Measurements from ENCODE around the gene GPX6. TPM values are rescaled to one million over a fixed set of nuclear protein-coding genes. Genes with fewer than 3 reads are reported as not detected.

Gene GPX6
- total RNA-seq, 2 donors from 2014 or later = not detected

- H3K27me3 Mint-ChIP-seq (ENCODE audit: insufficient read depth) = peaks cover 28% of the 10 kb centered on the region
- peak overlapping the region; percentile 36 for H3K27ac ChIP-seq (ENCODE audit: low read depth, low read length)
These were observed 22.0 kb upstream of the GPX6 start for GRCh38 chr6:28537509-28538140.

GRCh38 chr6:28537065-28537464 is 21.5 kb upstream of the GPX6 start:
- DNase-seq = peak; percentile 70
- peak overlapping the region; percentile 82 for H3K4me3 ChIP-seq (ENCODE audit: low read length)

More at GRCh38 chr6:28537509-28538140, 22.0 kb upstream of the GPX6 start:
- Mint-ChIP-seq H3K27ac (no peak overlapping the region), H3K4me1 (peaks cover 12% of the 10 kb centered on the region), H3K4me3 (peak overlapping the region; percentile 78), H3K36me3 (ENCODE audit: low read depth) (no peaks in the 10 kb centered on the region), H3K9me3 (no peaks in the 10 kb centered on the region)
- TF ChIP-seq CTCF (conservative IDR thresholded peaks at IDR 0.05) = no peak
- H3K36me3 ChIP-seq (ENCODE audit: control insufficient read depth, insufficient read depth, low read length) = no peaks in the 10 kb centered on the region
- peak; percentile 90 for DNase-seq
- peak overlapping the region; percentile 82 for H3K4me3 ChIP-seq (ENCODE audit: low read length)
- WGBS, 2 experiments (ENCODE audit: insufficient coverage in 1 of 2, insufficient read length in 1 of 2) = 30 to 36% methylated on average over 19 to 22 of the region's 22 CpGs
- H3K9me3 ChIP-seq (ENCODE audit: control insufficient read depth, low read length) = no peaks in the 10 kb centered on the region
- no peak overlapping the region for H3K9ac ChIP-seq (ENCODE audit: extremely low read depth, low read length, poor library complexity, severe bottlenecking)
- no peaks in the 10 kb centered on the region for H3K4me1 ChIP-seq (ENCODE audit: control insufficient read depth, insufficient read depth, low read length)
- peaks cover 6% of the 10 kb centered on the region for H3K27me3 ChIP-seq (ENCODE audit: control insufficient read depth, insufficient read depth, low read length, poor library complexity, severe bottlenecking)

GRCh38 chr6:28534875-28535274 is 19.3 kb upstream of the GPX6 start:
- Mint-ChIP-seq H3K27ac (no peak overlapping the region), H3K9me3 (no peaks in the 10 kb centered on the region), H3K4me3 (no peak overlapping the region), H3K27me3 (ENCODE audit: insufficient read depth) (peaks cover 16% of the 10 kb centered on the region), H3K4me1 (peaks cover 18% of the 10 kb centered on the region), H3K36me3 (ENCODE audit: low read depth) (no peaks in the 10 kb centered on the region)
- Histone ChIP-seq H3K4me3 (ENCODE audit: low read length) (no peak overlapping the region), H3K9me3 (ENCODE audit: control insufficient read depth, low read length) (no peaks in the 10 kb centered on the region), H3K9ac (ENCODE audit: extremely low read depth, low read length, poor library complexity, severe bottlenecking) (no peak overlapping the region), H3K27me3 (ENCODE audit: control insufficient read depth, insufficient read depth, low read length, poor library complexity, severe bottlenecking) (peaks cover 6% of the 10 kb centered on the region), H3K4me1 (ENCODE audit: control insufficient read depth, insufficient read depth, low read length) (no peaks in the 10 kb centered on the region), H3K36me3 (ENCODE audit: control insufficient read depth, insufficient read depth, low read length) (no peaks in the 10 kb centered on the region), H3K27ac (ENCODE audit: low read depth, low read length) (no peak overlapping the region)
- no peak for TF ChIP-seq CTCF (conservative IDR thresholded peaks at IDR 0.05)
- DNase-seq = no peak
- 82 to 83% methylated on average over 1 to 2 of the region's 2 CpGs for WGBS, 2 experiments (ENCODE audit: insufficient coverage in 1 of 2, insufficient read length in 1 of 2)

More at GRCh38 chr6:28537065-28537464, 21.5 kb upstream of the GPX6 start:
- Mint-ChIP-seq H3K27ac (peak overlapping the region; percentile 93), H3K4me3 (peak overlapping the region; percentile 78), H3K4me1 (peaks cover 9% of the 10 kb centered on the region), H3K36me3 (ENCODE audit: low read depth) (no peaks in the 10 kb centered on the region), H3K27me3 (ENCODE audit: insufficient read depth) (peaks cover 28% of the 10 kb centered on the region), H3K9me3 (no peaks in the 10 kb centered on the region)
- 15 to 29% methylated on average over 15 to 18 of the region's 18 CpGs for WGBS, 2 experiments (ENCODE audit: insufficient coverage in 1 of 2, insufficient read length in 1 of 2)
- H3K27me3 ChIP-seq (ENCODE audit: control insufficient read depth, insufficient read depth, low read length, poor library complexity, severe bottlenecking) = peaks cover 6% of the 10 kb centered on the region
- peak overlapping the region; percentile 43 for H3K9ac ChIP-seq (ENCODE audit: extremely low read depth, low read length, poor library complexity, severe bottlenecking)
- peak overlapping the region; percentile 12 for H3K27ac ChIP-seq (ENCODE audit: low read depth, low read length)
- no peaks in the 10 kb centered on the region for H3K9me3 ChIP-seq (ENCODE audit: control insufficient read depth, low read length)
- TF ChIP-seq CTCF (conservative IDR thresholded peaks at IDR 0.05) = no peak
- no peaks in the 10 kb centered on the region for H3K4me1 ChIP-seq (ENCODE audit: control insufficient read depth, insufficient read depth, low read length)
- no peaks in the 10 kb centered on the region for H3K36me3 ChIP-seq (ENCODE audit: control insufficient read depth, insufficient read depth, low read length)

Measured in endodermal cell (in vitro differentiated cells).